ENCODE data around the gene LHX5.

The LHX5 gene

DNA sequence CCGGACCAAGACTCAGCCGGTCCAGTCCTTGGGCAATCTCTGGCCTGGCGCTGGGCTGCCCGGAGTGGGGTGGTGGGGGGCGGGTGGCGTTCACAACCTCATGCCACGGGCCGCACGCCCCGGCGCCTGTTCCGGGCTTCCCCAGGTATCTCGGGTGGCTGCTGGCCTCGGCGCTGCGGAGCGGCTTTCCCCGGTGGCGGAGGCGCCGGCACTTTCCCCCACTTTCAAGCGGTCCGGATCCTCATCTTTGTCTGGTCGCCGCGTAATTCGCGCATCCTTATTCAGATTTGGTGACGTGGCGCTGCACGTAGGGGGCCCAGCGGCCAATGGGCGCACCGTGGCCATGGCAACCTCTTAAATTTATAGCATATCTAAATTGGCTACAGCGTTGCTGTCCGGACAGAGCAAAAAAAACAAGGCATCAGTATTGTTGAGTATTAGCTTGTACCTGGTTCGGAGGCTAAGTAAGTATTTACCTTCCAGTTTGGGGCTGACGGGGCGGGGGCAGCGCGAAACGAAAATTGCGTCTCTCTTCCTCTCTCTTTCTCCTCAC is at the start of gene LHX5:
LHX5 (minus strand) TSS at position 253 of the 553 bp plus-strand sequence. CDS start 373 bp downstream, outside the sequence.
- no peak for TF ChIP-seq CTCF (IDR thresholded peaks at IDR 0.05; ENCODE audit: control insufficient read depth, extremely low read depth, insufficient read depth)
- H3K4me3 ChIP-seq (ENCODE audit: low read depth, low read length) = no peak within 1 kb of the TSS
- no peak for DNase-seq (ENCODE audit: low read depth)

DNA sequence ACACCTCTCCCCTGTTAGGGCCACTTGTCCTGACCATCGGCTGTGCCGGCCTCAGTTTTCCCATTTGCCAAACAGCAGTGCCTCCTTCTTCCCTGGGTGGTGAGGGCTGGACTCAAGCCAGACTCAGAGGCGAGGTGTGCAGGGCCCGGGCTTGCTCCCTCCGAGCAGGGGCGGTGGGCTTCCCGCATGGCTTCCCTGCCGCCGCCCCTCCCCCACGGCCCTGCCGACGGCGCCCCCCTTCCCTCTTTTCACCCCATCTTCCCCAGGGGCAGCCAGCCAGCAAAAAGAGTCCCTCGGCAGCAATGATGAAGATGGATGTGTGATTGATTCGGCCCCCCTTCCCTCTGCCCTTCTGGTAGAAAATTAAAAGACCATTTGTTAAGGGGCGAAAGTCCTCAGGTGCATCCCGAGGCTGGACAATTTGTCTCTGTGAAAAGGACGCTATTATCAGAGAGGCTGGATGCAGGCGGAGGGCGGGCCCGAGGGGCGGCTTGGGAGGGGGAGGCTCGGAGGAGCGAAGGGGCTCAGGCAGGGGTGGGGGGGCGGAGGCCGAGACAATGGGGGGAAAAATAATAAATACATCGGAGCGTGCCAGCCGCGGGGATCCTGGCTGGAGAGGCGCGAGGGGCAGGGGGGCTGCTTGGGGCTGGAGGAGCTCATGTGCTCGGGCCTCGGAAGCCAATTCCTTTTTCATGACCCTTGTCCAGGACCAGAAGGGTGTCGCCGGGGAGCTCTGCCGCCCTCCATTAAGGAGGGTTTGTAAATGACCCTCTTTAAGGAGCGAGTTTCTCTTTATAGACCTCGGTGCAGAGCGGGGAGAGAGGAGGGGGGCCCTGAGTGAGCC is 48.0 kb upstream of the LHX5 start:
- DNase-seq (ENCODE audit: low read depth) = no peak
- H3K4me3 ChIP-seq (ENCODE audit: low read depth, low read length) = no peak overlapping the region
- no peak for TF ChIP-seq CTCF (IDR thresholded peaks at IDR 0.05; ENCODE audit: control insufficient read depth, extremely low read depth, insufficient read depth)

DNA sequence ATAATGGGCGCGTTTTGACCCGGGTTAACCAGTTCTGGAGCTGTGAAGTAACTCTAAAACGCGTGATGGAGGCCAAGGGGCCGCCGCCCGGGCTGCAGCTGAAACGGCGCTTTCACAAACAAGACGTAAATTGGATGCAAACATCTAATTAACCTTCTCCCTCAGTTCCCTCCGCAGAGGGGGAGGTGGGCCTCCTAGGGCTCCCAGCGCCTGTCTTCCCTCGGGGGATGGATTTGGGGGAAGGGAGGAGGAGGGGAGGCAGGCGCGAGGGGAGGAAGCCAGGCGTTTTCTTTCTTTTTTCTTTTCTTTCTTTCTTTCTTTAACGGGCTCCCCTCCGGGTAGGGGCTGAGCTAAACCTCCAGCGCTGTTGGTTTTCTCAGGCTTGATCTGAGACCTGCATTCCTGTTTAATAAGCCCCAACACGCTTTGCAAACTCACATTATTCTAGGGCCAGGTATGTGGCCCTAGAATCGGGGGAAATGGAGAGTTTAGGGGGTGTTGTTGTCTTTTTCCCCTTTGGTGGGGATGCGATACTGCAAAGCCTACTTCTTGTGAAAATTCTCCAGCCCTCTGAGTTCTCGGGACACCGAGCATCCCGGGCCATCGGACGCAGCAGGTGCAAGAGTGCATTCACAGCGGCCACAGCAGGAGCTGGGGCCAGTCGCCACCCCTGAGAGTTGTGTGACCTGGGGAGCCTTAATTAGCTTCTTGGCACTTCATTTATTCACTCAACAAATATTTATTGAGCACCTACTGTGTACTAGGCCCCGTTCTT is 43.6 kb upstream of the LHX5 start:
- no peak overlapping the region for H3K4me3 ChIP-seq (ENCODE audit: low read depth, low read length)
- no peak for TF ChIP-seq CTCF (IDR thresholded peaks at IDR 0.05; ENCODE audit: control insufficient read depth, extremely low read depth, insufficient read depth)
- DNase-seq (ENCODE audit: low read depth) = no peak

DNA sequence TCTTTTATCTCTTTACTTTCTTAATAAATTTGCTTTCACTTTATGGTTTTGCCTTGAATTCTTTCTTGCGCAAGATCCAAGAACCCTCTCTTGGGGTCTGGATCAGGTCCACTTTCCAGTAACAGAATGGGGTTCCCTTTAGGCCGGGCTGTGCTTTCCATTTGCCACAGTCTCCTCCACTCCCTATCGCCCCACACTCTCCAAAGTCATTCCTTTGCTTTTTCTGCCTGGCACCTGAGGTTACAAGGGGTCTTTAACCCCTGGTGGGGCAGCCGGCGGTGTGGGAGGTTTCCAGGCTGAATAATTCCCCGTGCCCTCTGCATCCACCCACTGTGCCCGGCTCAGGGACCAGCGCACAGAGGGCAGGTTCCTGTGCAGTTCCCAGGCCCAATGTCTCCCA is 42.9 kb upstream of the LHX5 start:
- DNase-seq (ENCODE audit: low read depth) = no peak
- H3K4me3 ChIP-seq (ENCODE audit: low read depth, low read length) = no peak overlapping the region
- TF ChIP-seq CTCF (IDR thresholded peaks at IDR 0.05; ENCODE audit: control insufficient read depth, extremely low read depth, insufficient read depth) = no peak

- H3K4me3 ChIP-seq (ENCODE audit: low read depth, low read length) = no peak overlapping the region
- no peak for DNase-seq (ENCODE audit: low read depth)
- no peak for TF ChIP-seq CTCF (IDR thresholded peaks at IDR 0.05; ENCODE audit: control insufficient read depth, extremely low read depth, insufficient read depth)
Measured at GRCh38 chr12:113512568-113512967, 40.9 kb upstream of the LHX5 start.

DNA sequence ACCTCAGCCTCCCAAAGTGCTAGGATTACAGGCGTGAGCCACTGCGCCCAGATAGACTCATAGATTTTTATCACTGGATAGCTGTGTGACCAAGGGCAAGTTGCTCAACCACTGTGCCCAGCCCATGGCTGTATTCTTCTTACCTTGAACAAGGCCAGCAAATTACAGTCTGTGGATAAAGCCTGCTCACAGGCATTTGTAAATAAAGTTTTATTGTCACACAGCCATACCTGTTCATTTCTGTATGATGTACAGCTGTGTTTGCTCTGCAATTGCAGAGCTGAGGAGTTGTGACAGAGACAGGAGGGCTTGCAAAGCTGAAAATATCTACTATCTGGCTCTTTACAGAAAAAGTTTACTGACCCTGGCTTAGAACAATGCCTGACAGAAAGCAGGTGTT is 35.2 kb upstream of the LHX5 start:
- no peak for TF ChIP-seq CTCF (IDR thresholded peaks at IDR 0.05; ENCODE audit: control insufficient read depth, extremely low read depth, insufficient read depth)
- DNase-seq (ENCODE audit: low read depth) = no peak
- no peak overlapping the region for H3K4me3 ChIP-seq (ENCODE audit: low read depth, low read length)
